Body of pancreas (tissue), 4 donors: ENCODE data around the gene ERG. TPM values are rescaled to one million over a fixed set of nuclear protein-coding genes. Genes with fewer than 3 reads are reported as not detected.

Source experiments
- ATAC-seq: fragments of 150-250 bp; one replicate; pipeline ENCODE4 v1.9.1; 2016
- DNase-seq, 4 donors: peaks; one replicate each; pipeline ENCODE4 v3.0.0-alpha.2; 2019
- H3K27ac ChIP-seq, 4 donors: fragments of 200-600 bp; sonication (generic); 1 replicate in 3 of 4; 2 replicates in 1 of 4; pipeline versions ENCODE4 v1.5.1 to v1.6.1; 2016 to 2019; ENCODE audit warnings: mild to moderate bottlenecking in 1 of 4, mixed read lengths in 1 of 4, moderate library complexity in 1 of 4
- H3K27me3 ChIP-seq, 2 donors: fragments of 200-600 bp; sonication (generic); one replicate each; pipeline ENCODE4 v1.6.0; 2016; ENCODE audit warnings: mild to moderate bottlenecking in 1 of 2
- H3K36me3 ChIP-seq, 2 donors: fragments of 200-600 bp; sonication (generic); replicated peaks in 1 of 2; 2 replicates each; pipeline ENCODE4 v1.5.1; 2016; ENCODE audit warnings: low read depth in 2 of 2; ENCODE audit not compliant: insufficient read depth in 1 of 2
- H3K4me1 ChIP-seq: fragments of 200-600 bp; sonication (generic); one replicate; pipeline ENCODE4 v1.6.0; 2016
- H3K4me3 ChIP-seq, 2 donors: fragments of 200-600 bp; sonication (generic); 1 replicate in 1 of 2; 2 replicates in 1 of 2; pipeline ENCODE4 v1.5.1; 2016 to 2019
- H3K9me3 ChIP-seq, 3 donors: fragments of 200-600 bp; sonication (generic); 1 replicate in 2 of 3; 2 replicates in 1 of 3; pipeline ENCODE4 v1.5.1; 2016
- POLR2A ChIP-seq, 3 donors: fragments of 450-650 bp; IDR thresholded peaks; one replicate each; pipeline ENCODE4 v1.6.1; 2016; ENCODE audit warnings: antibody characterized with exemption in 3 of 3, mild to moderate bottlenecking in 2 of 3
- WGBS, 2 donors: methylation state at CpG; one replicate each; pipeline ENCODE4 v1.1.5; 2017; 5-methylcytosine and 5-hydroxymethylcytosine counted together
- intact Hi-C: fragments of 100-400 bp; cut with DNase I; formaldehyde crosslinking; loops from one replicate; pipeline ENCODE4 v1.15.1; 2023
- total RNA-seq, 2 donors: library from RNA; depleted of rRNA; stranded (reverse); fragments of >200 nt; gene quantifications; one replicate each; pipeline ENCODE4 v1.1.0, GENCODE V29; 2016
- TF ChIP-seq, protein P1 (sequence below), 7 experiments: fragments of 450-650 bp in 4 of 7; fragments of 200-600 bp in 3 of 7; sonication (generic) in 3 of 7; IDR thresholded peaks; one replicate each; pipeline ENCODE4 v1.5.1; 2016 to 2019; ENCODE audit warnings: antibody characterized with exemption in 7 of 7

ERG gene
- total RNA-seq, 2 donors from 2014 or later, result 4.2 to 7.3 TPM

DNA sequence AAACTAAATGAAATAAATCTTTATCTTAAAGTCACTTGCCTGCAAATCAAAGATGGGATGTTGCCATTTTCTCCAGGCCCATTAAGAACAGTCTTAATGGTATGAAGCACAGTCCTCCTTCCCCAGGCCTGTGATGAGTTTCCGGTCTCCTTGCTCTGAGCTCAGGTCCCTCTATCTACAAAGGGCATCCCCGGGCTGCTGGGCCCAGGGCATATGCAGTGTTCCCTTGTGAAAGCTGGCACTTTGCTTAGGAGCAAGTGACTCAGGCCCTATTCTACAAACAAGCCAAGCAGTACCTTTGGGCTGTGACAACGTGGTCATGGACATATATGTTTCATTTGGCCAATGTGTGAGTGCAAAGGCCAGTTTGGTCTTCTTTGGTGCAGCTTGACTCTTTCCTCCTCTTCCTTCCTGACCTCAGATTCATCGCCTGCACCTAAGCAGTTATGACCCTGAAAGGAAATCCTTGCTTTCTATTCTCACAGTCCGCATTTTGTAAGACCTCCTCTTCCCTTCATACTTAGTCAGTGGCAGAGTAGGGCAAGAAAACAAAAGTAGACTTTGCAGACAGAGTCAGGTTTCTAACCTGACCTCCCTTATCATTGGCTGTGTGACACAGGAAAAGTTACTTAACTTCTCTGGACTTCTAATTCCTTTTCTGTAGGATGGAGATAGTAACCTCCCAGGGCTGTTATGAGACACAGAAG lies 109.5 kb downstream of the ERG start:
- H3K4me3 ChIP-seq, result no peak overlapping the region
- intact Hi-C loops, result no loop called here
- H3K27me3 ChIP-seq, result no peaks in the 10 kb centered on the region
- H3K36me3 ChIP-seq, result no peaks in the 10 kb centered on the region
- no peaks in the 10 kb centered on the region for H3K9me3 ChIP-seq
- ATAC-seq (no peak), DNase-seq (no peak)
- 42 to 59% methylated on average over 5 of the region's 5 CpGs for WGBS, 2 donors
- H3K4me1 ChIP-seq, result no peaks in the 10 kb centered on the region
- no peak overlapping the region for H3K27ac ChIP-seq
- no peak for TF ChIP-seq POLR2A (IDR thresholded peaks at IDR 0.05)
- TF ChIP-seq, protein P1, sequence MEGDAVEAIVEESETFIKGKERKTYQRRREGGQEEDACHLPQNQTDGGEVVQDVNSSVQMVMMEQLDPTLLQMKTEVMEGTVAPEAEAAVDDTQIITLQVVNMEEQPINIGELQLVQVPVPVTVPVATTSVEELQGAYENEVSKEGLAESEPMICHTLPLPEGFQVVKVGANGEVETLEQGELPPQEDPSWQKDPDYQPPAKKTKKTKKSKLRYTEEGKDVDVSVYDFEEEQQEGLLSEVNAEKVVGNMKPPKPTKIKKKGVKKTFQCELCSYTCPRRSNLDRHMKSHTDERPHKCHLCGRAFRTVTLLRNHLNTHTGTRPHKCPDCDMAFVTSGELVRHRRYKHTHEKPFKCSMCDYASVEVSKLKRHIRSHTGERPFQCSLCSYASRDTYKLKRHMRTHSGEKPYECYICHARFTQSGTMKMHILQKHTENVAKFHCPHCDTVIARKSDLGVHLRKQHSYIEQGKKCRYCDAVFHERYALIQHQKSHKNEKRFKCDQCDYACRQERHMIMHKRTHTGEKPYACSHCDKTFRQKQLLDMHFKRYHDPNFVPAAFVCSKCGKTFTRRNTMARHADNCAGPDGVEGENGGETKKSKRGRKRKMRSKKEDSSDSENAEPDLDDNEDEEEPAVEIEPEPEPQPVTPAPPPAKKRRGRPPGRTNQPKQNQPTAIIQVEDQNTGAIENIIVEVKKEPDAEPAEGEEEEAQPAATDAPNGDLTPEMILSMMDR (IDR thresholded peaks at IDR 0.05), result no peak

DNA sequence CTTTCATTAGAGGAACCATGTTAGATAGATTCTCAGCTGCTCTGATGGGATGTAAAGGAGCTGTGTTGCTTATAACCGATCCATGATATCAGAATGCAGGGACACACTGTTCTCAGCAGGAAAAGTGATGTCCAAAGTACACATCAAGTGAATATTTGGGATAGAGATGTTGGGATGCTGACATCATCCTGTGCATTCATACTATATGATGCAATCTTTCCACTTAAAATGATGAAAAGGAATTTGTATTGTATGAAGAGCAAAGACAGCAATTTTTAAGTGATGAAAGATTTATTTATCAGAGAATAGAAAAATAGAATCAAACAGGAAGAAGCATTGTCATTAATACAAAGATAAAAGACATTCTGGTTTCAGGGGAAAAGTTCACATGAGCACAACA lies 110.1 kb downstream of the ERG start:
- WGBS, 2 donors, result 68 to 81% methylated on average over 1 of the region's 1 CpG
- intact Hi-C loops, result no loop called here
- no peak for ATAC-seq
- DNase-seq, result no peak
- Histone ChIP-seq H3K9me3 (no peaks in the 10 kb centered on the region), H3K27me3 (no peaks in the 10 kb centered on the region), H3K36me3 (no peaks in the 10 kb centered on the region), H3K4me1 (no peaks in the 10 kb centered on the region), H3K27ac (no peak overlapping the region), H3K4me3 (no peak overlapping the region)
- no peak for TF ChIP-seq POLR2A (IDR thresholded peaks at IDR 0.05)
- TF ChIP-seq, protein P1 (IDR thresholded peaks at IDR 0.05), result no peak

DNA sequence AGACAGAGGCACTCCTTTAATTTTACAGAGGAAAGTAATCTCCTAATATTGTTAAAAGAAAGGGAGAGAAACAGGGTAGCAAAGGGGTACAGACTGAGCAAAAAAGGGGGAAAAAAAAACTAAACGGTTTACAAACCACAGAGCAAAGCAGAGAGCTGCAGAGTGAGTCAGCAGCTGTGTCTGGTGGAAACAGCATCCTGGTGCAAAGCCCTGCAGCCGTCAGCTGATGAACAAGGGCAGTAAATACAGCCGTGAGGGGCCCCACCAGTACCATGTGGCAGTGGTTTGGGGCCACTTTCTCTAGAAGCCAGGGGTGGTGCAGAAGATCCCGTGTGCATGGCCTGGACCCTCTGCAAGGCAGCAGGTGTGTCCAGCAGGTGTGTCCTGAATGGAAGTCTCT lies 111.3 kb downstream of the ERG start:
- WGBS, 2 donors, result 43 to 47% methylated on average over 4 of the region's 4 CpGs
- no peaks in the 10 kb centered on the region for H3K9me3 ChIP-seq
- H3K27ac ChIP-seq, result no peak overlapping the region
- H3K27me3 ChIP-seq, result no peaks in the 10 kb centered on the region
- H3K36me3 ChIP-seq, result no peaks in the 10 kb centered on the region
- no peak for ATAC-seq
- intact Hi-C loops, result no loop called here
- TF ChIP-seq POLR2A (IDR thresholded peaks at IDR 0.05), result no peak
- TF ChIP-seq, protein P1 (IDR thresholded peaks at IDR 0.05), result no peak
- H3K4me1 ChIP-seq, result no peaks in the 10 kb centered on the region
- H3K4me3 ChIP-seq, result no peak overlapping the region
- no peak for DNase-seq

DNA sequence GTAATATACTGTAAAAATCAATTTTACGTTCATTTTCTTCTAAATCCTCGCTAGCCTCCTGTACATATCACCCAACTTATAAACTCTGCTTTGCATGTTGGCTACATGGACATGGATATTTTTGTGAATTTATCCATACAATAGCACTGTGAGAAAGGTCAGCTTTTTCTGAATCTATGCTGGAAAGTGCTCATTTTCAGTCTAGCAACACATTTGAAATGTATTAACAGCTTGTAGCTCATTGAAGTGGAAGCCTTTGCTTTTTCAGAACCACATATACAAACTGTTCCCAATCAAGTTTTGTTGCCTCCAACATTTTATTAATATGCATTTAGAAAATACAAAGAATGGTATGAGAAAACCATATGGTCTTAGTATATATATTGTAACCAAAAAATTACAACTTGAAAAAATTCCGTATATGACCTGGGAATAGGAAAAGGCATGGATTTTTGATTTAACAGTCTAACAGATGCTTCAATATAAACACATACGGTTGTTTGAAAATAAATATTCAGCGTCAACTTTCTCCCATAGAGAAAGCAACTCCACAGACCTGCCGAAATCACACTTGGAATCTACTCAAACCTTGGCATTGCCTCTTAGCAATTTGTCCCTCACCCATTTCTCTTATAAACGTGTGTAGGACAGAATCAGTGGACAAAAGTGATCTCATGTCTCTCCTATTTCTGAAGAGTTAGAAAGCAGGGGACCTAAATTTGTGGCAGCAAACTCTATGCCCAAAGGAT lies 112.7 kb downstream of the ERG start:
- Histone ChIP-seq H3K4me3 (no peak overlapping the region), H3K27me3 (no peaks in the 10 kb centered on the region), H3K4me1 (no peaks in the 10 kb centered on the region), H3K36me3 (no peaks in the 10 kb centered on the region), H3K9me3 (no peaks in the 10 kb centered on the region), H3K27ac (no peak overlapping the region)
- no peak for ATAC-seq
- no peak for DNase-seq
- 62 to 64% methylated on average over 7 of the region's 7 CpGs for WGBS, 2 donors
- intact Hi-C loops, result no loop called here
- TF ChIP-seq, protein P1 (IDR thresholded peaks at IDR 0.05), result no peak
- no peak for TF ChIP-seq POLR2A (IDR thresholded peaks at IDR 0.05)
